Measurements from ENCODE around the gene FBXL22.

FBXL22 gene

GRCh38 chr15:63582179-63582578, 15.0 kb upstream of the FBXL22 start:
- Histone ChIP-seq H3K4me2 (ENCODE audit: low read depth, low read length, poor library complexity, severe bottlenecking) (no peak overlapping the region), H3K27me3 (ENCODE audit: insufficient read depth, low read length, poor library complexity, severe bottlenecking) (no peaks in the 10 kb centered on the region), H3K9me2 (replicated peaks; ENCODE audit: low read depth, low read length) (no peaks in the 10 kb centered on the region), H3K9me3 (ENCODE audit: insufficient read depth, low read depth, low read length) (no peaks in the 10 kb centered on the region), H3K9ac (ENCODE audit: low read depth, low read length, poor library complexity, severe bottlenecking) (no peak overlapping the region), H3K4me1 (ENCODE audit: insufficient read depth, low read length, poor library complexity, severe bottlenecking) (peaks cover 7% of the 10 kb centered on the region), H3K36me3 (ENCODE audit: insufficient read depth, low read length) (peaks cover 42% of the 10 kb centered on the region), H2AFZ (ENCODE audit: low read length) (no peak overlapping the region), H3K4me3 (ENCODE audit: low read length, poor library complexity, severe bottlenecking) (no peak overlapping the region), H3F3A (ENCODE audit: low read depth) (no peaks in the 10 kb centered on the region), H3K79me2 (ENCODE audit: insufficient read depth, low read length) (no peaks in the 10 kb centered on the region), H4K20me1 (ENCODE audit: insufficient read depth, low read length, poor library complexity, severe bottlenecking) (no peaks in the 10 kb centered on the region)
- TF ChIP-seq, protein P1, sequence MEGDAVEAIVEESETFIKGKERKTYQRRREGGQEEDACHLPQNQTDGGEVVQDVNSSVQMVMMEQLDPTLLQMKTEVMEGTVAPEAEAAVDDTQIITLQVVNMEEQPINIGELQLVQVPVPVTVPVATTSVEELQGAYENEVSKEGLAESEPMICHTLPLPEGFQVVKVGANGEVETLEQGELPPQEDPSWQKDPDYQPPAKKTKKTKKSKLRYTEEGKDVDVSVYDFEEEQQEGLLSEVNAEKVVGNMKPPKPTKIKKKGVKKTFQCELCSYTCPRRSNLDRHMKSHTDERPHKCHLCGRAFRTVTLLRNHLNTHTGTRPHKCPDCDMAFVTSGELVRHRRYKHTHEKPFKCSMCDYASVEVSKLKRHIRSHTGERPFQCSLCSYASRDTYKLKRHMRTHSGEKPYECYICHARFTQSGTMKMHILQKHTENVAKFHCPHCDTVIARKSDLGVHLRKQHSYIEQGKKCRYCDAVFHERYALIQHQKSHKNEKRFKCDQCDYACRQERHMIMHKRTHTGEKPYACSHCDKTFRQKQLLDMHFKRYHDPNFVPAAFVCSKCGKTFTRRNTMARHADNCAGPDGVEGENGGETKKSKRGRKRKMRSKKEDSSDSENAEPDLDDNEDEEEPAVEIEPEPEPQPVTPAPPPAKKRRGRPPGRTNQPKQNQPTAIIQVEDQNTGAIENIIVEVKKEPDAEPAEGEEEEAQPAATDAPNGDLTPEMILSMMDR (conservative IDR thresholded peaks at IDR 0.05; ENCODE audit: low read length): no peak
- no peak for TF ChIP-seq EZH2phosphoT487 (IDR thresholded peaks at IDR 0.05; ENCODE audit: borderline replicate concordance)

- H3K9me2 ChIP-seq (replicated peaks; ENCODE audit: low read depth, low read length): no peaks in the 10 kb centered on the region
- TF ChIP-seq, protein P1 (conservative IDR thresholded peaks at IDR 0.05; ENCODE audit: low read length): no peak
- TF ChIP-seq EZH2phosphoT487 (IDR thresholded peaks at IDR 0.05; ENCODE audit: borderline replicate concordance): no peak
- H3K36me3 ChIP-seq (ENCODE audit: insufficient read depth, low read length): peaks cover 43% of the 10 kb centered on the region
- H4K20me1 ChIP-seq (ENCODE audit: insufficient read depth, low read length, poor library complexity, severe bottlenecking): no peaks in the 10 kb centered on the region
- no peaks in the 10 kb centered on the region for H3K27me3 ChIP-seq (ENCODE audit: insufficient read depth, low read length, poor library complexity, severe bottlenecking)
- no peaks in the 10 kb centered on the region for H3K9me3 ChIP-seq (ENCODE audit: insufficient read depth, low read depth, low read length)
- no peak overlapping the region for H2AFZ ChIP-seq (ENCODE audit: low read length)
- no peak overlapping the region for H3K4me2 ChIP-seq (ENCODE audit: low read depth, low read length, poor library complexity, severe bottlenecking)
- H3F3A ChIP-seq (ENCODE audit: low read depth): no peaks in the 10 kb centered on the region
- H3K79me2 ChIP-seq (ENCODE audit: insufficient read depth, low read length): no peaks in the 10 kb centered on the region
- peaks cover 7% of the 10 kb centered on the region for H3K4me1 ChIP-seq (ENCODE audit: insufficient read depth, low read length, poor library complexity, severe bottlenecking)
- H3K9ac ChIP-seq (ENCODE audit: low read depth, low read length, poor library complexity, severe bottlenecking): no peak overlapping the region
- H3K4me3 ChIP-seq (ENCODE audit: low read length, poor library complexity, severe bottlenecking): no peak overlapping the region
These were observed 14.3 kb upstream of the FBXL22 start for GRCh38 chr15:63582718-63583426.

DNA sequence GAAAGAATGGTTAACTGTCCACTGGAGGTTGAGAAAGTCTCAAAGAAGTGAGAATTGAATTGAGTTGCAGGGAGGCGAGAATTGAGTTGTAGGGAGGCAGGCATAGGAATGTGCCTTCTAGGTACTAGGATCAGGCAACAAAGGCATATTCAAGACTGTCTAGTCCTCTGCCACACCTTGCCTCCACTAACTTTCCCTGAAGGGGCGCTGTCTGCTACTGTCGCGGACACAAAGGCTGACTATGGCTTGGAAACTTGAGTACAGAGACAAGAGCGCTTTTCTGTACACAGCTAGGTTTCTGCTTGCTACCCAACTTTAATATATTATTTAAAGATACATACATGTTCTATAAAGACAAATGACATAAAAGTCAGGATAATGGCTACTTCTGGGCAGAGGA, 10.4 kb upstream of the FBXL22 start:
- Histone ChIP-seq H3K4me1 (ENCODE audit: insufficient read depth, low read length, poor library complexity, severe bottlenecking) (peaks cover 7% of the 10 kb centered on the region), H3K9ac (ENCODE audit: low read depth, low read length, poor library complexity, severe bottlenecking) (no peak overlapping the region), H3K9me2 (replicated peaks; ENCODE audit: low read depth, low read length) (no peaks in the 10 kb centered on the region), H3K27me3 (ENCODE audit: insufficient read depth, low read length, poor library complexity, severe bottlenecking) (no peaks in the 10 kb centered on the region), H3K4me2 (ENCODE audit: low read depth, low read length, poor library complexity, severe bottlenecking) (no peak overlapping the region), H3F3A (ENCODE audit: low read depth) (no peaks in the 10 kb centered on the region), H3K9me3 (ENCODE audit: insufficient read depth, low read depth, low read length) (no peaks in the 10 kb centered on the region), H4K20me1 (ENCODE audit: insufficient read depth, low read length, poor library complexity, severe bottlenecking) (no peaks in the 10 kb centered on the region), H3K4me3 (ENCODE audit: low read length, poor library complexity, severe bottlenecking) (no peak overlapping the region), H3K79me2 (ENCODE audit: insufficient read depth, low read length) (no peaks in the 10 kb centered on the region), H2AFZ (ENCODE audit: low read length) (no peak overlapping the region), H3K36me3 (ENCODE audit: insufficient read depth, low read length) (peaks cover 80% of the 10 kb centered on the region)
- no peak for TF ChIP-seq EZH2phosphoT487 (IDR thresholded peaks at IDR 0.05; ENCODE audit: borderline replicate concordance)
- TF ChIP-seq, protein P1 (conservative IDR thresholded peaks at IDR 0.05; ENCODE audit: low read length): no peak
